ENCODE results near the gene WDR72.

DNA sequence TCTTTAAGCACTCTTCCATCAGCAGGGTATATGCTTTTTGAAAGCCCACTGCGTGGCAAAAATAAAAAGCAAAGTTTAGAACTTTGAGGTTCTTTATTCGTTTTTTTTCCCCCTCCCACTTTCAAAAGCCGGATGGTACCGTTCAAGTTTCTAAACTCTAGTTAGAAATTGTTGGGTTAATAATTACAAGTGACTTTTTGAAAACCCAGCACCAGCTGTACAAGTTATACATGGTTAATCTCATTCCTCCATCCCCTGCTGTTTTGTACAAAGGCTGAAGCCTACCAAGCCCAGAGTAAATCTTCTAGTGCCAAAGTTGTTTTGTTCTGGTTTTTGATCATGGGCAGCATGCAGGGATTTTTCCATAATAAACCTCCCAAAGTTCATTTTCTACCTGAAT lies 48.6 kb downstream of the WDR72 start:
- TF ChIP-seq, protein P1, sequence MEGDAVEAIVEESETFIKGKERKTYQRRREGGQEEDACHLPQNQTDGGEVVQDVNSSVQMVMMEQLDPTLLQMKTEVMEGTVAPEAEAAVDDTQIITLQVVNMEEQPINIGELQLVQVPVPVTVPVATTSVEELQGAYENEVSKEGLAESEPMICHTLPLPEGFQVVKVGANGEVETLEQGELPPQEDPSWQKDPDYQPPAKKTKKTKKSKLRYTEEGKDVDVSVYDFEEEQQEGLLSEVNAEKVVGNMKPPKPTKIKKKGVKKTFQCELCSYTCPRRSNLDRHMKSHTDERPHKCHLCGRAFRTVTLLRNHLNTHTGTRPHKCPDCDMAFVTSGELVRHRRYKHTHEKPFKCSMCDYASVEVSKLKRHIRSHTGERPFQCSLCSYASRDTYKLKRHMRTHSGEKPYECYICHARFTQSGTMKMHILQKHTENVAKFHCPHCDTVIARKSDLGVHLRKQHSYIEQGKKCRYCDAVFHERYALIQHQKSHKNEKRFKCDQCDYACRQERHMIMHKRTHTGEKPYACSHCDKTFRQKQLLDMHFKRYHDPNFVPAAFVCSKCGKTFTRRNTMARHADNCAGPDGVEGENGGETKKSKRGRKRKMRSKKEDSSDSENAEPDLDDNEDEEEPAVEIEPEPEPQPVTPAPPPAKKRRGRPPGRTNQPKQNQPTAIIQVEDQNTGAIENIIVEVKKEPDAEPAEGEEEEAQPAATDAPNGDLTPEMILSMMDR (IDR thresholded peaks at IDR 0.05; ENCODE audit: insufficient read depth, low read depth, low read length), result no peak
- TF ChIP-seq EZH2 (IDR thresholded peaks at IDR 0.05; ENCODE audit: insufficient read depth, low read length), result no peak
